GM19023 (cell line): Measurements from ENCODE around the gene SFXN5.
"Not testable (repeated sequence)": the region's sequence is repeated elsewhere in the genome, so short reads cannot be mapped to it uniquely, and the experiment has no call there.

Experiments used
- ATAC-seq: cut with Tn5 transposase; IDR thresholded peaks from one replicate; pipeline ENCODE4 v1.9.1; 2021; ENCODE audit warnings: mild to moderate bottlenecking, moderate library complexity; ENCODE audit not compliant: unreplicated experiment

Gene SFXN5

GRCh38 chr2:72914589-72915319, 156.8 kb downstream of the SFXN5 start:
- ATAC-seq = no peak

GRCh38 chr2:72914206-72914559, 157.3 kb downstream of the SFXN5 start:
- no peak for ATAC-seq

GRCh38 chr2:72913486-72914205, 157.9 kb downstream of the SFXN5 start:
- no peak for ATAC-seq

- no peak for ATAC-seq
Observed at GRCh38 chr2:72911256-72911655, 160.3 kb downstream of the SFXN5 start.

GRCh38 chr2:72908741-72909140, 162.8 kb downstream of the SFXN5 start:
- ATAC-seq = no peak

- ATAC-seq = not testable (repeated sequence)
Observed at GRCh38 chr2:72907369-72907768, 164.1 kb downstream of the SFXN5 start.

GRCh38 chr2:72901426-72901825, 170.1 kb downstream of the SFXN5 start:
- ATAC-seq = no peak

- ATAC-seq = no peak
Observed at GRCh38 chr2:72900191-72900825, 171.2 kb downstream of the SFXN5 start.

- no peak for ATAC-seq
Observed at GRCh38 chr2:72898585-72898906, 173.0 kb downstream of the SFXN5 start.

- ATAC-seq = no peak
Observed at GRCh38 chr2:72897785-72898584, 173.5 kb downstream of the SFXN5 start.

GRCh38 chr2:72896446-72896845, 175.1 kb downstream of the SFXN5 start:
- ATAC-seq = no peak

- no peak for ATAC-seq
Observed at GRCh38 chr2:72895759-72896281, 175.7 kb downstream of the SFXN5 start.

- ATAC-seq = no peak
Observed at GRCh38 chr2:72895154-72895553, 176.4 kb downstream of the SFXN5 start.

GRCh38 chr2:72894514-72894913, 177.0 kb downstream of the SFXN5 start:
- ATAC-seq = peak; percentile 7

GRCh38 chr2:72893594-72894319, 177.8 kb downstream of the SFXN5 start:
- ATAC-seq = peak; percentile 63

- ATAC-seq = peak; percentile 54
Observed at GRCh38 chr2:72892506-72893173, 178.9 kb downstream of the SFXN5 start.
